HG03442 (cell line): Measurements from ENCODE around the gene ARSA.
"Not testable (repeated sequence)": the region's sequence is repeated elsewhere in the genome, so short reads cannot be mapped to it uniquely, and the experiment has no call there.

Experiments
- ATAC-seq: cut with Tn5 transposase; IDR thresholded peaks from one replicate; pipeline ENCODE4 v1.9.1; 2021; ENCODE audit warnings: mild to moderate bottlenecking, moderate library complexity; ENCODE audit not compliant: unreplicated experiment

ARSA gene

GRCh38 chr22:50627642-50628542, at the start of gene ARSA:
Gene ARSA (minus strand): TSS chr22:50628152. CDS start chr22:50627779, 373 bp downstream.
- ATAC-seq: peak; percentile 67

GRCh38 chr22:50676661-50677492, 48.9 kb upstream of the ARSA start:
- ATAC-seq: no peak

- no peak for ATAC-seq
Measured at GRCh38 chr22:50676180-50676636, 48.3 kb upstream of the ARSA start.

GRCh38 chr22:50675553-50676179, 47.7 kb upstream of the ARSA start:
- no peak for ATAC-seq

- no peak for ATAC-seq
Measured at GRCh38 chr22:50674606-50675552, 46.9 kb upstream of the ARSA start.

- ATAC-seq: no peak
Measured at GRCh38 chr22:50674130-50674500, 46.2 kb upstream of the ARSA start.

- ATAC-seq: no peak
Measured at GRCh38 chr22:50673231-50674129, 45.5 kb upstream of the ARSA start.

GRCh38 chr22:50672471-50673230, 44.7 kb upstream of the ARSA start, which contains the start of gene SHANK3:
Gene SHANK3 (plus strand): TSS chr22:50672823.
- no peak for ATAC-seq

- ATAC-seq: no peak
Measured at GRCh38 chr22:50672041-50672440, 44.1 kb upstream of the ARSA start.

- no peak for ATAC-seq
Measured at GRCh38 chr22:50671641-50672040, 43.7 kb upstream of the ARSA start.

GRCh38 chr22:50670914-50671538, 43.1 kb upstream of the ARSA start:
- no peak for ATAC-seq

- ATAC-seq: no peak
Measured at GRCh38 chr22:50670513-50670912, 42.6 kb upstream of the ARSA start.

- ATAC-seq: no peak
Measured at GRCh38 chr22:50665738-50666137, 37.8 kb upstream of the ARSA start.

- no peak for ATAC-seq
Measured at GRCh38 chr22:50665212-50665611, 37.3 kb upstream of the ARSA start.

- no peak for ATAC-seq
Measured at GRCh38 chr22:50660306-50660705, 32.4 kb upstream of the ARSA start.

- not testable (repeated sequence) for ATAC-seq
Measured at GRCh38 chr22:50659711-50660110, 31.8 kb upstream of the ARSA start.

- no peak for ATAC-seq
Measured at GRCh38 chr22:50657925-50658324, 30.0 kb upstream of the ARSA start.
